DND-41 (cell line): Measurements from ENCODE around the gene PPOX.
A peak's percentile ranks its signal among the peaks of the same experiment; 100 is the strongest.

Source experiments
- ATAC-seq: fragments of 200-7000 bp; cut with Tn5 transposase; 3 replicates; pipeline ENCODE4 v1.9.1; 2021; ENCODE audit warnings: low read depth; ENCODE audit not compliant: insufficient read depth
- DNase-seq: peaks from one replicate; pipeline ENCODE4 v3.0.0-alpha.2; 2020
- H2AFZ ChIP-seq: 2 replicates; pipeline ENCODE4 v1.6.0; 2012; ENCODE audit warnings: low read depth, low read length
- H3K27ac ChIP-seq: 2 replicates; pipeline ENCODE4 v1.5.1; 2012; ENCODE audit warnings: low read length, inconsistent platforms
- H3K27me3 ChIP-seq: fragments of 200-600 bp; sonication (generic); 2 replicates; pipeline ENCODE4 v1.6.0; 2012; ENCODE audit warnings: low read length, mild to moderate bottlenecking, inconsistent platforms; ENCODE audit not compliant: insufficient read depth, poor library complexity
- H3K36me3 ChIP-seq: 2 replicates; pipeline ENCODE4 v1.5.1; 2012; ENCODE audit warnings: low read length, inconsistent platforms; ENCODE audit not compliant: insufficient read depth
- H3K4me1 ChIP-seq: 2 replicates; pipeline ENCODE4 v1.5.1; 2012; ENCODE audit warnings: mild to moderate bottlenecking, low read length; ENCODE audit not compliant: insufficient read depth
- H3K4me2 ChIP-seq: 2 replicates; pipeline ENCODE4 v1.6.0; 2012; ENCODE audit warnings: mild to moderate bottlenecking, moderate library complexity, low read length, inconsistent platforms; ENCODE audit not compliant: insufficient read depth
- H3K4me3 ChIP-seq, 2 experiments: fragments of 200-600 bp in 1 of 2; shearing (Covaris generic) in 1 of 2; 2 replicates each; pipeline ENCODE4 v1.5.1; 2012 to 2016; ENCODE audit warnings: inconsistent platforms in 2 of 2, low read length in 2 of 2, mild to moderate bottlenecking in 2 of 2, low read depth in 1 of 2, moderate library complexity in 1 of 2
- H3K79me2 ChIP-seq: 2 replicates; pipeline ENCODE4 v1.6.0; 2012; ENCODE audit warnings: low read length, inconsistent platforms; ENCODE audit not compliant: insufficient read depth
- H3K9ac ChIP-seq: 2 replicates; pipeline ENCODE4 v1.6.0; 2012; ENCODE audit warnings: low read depth, mild to moderate bottlenecking, inconsistent platforms, low read length, moderate library complexity
- H3K9me3 ChIP-seq: 2 replicates; pipeline ENCODE4 v1.5.1; 2012; ENCODE audit warnings: low read length, moderate library complexity, mild to moderate bottlenecking, inconsistent platforms; ENCODE audit not compliant: insufficient read depth, severe bottlenecking
- H4K20me1 ChIP-seq: 2 replicates; pipeline ENCODE4 v1.6.0; 2012; ENCODE audit warnings: low read length; ENCODE audit not compliant: insufficient read depth
- CTCF ChIP-seq: IDR thresholded peaks from 2 replicates; pipeline ENCODE4 v1.5.1; 2012; ENCODE audit warnings: borderline replicate concordance, low read length, moderate library complexity, mild to moderate bottlenecking; ENCODE audit not compliant: poor library complexity, severe bottlenecking; ENCODE audit errors: extremely low read depth
- EZH2 ChIP-seq: IDR thresholded peaks from 3 replicates; pipeline ENCODE4 v1.6.1; 2012; ENCODE audit warnings: borderline replicate concordance, low read depth, mild to moderate bottlenecking, moderate library complexity, low read length, inconsistent platforms; ENCODE audit not compliant: severe bottlenecking

PPOX gene

DNA sequence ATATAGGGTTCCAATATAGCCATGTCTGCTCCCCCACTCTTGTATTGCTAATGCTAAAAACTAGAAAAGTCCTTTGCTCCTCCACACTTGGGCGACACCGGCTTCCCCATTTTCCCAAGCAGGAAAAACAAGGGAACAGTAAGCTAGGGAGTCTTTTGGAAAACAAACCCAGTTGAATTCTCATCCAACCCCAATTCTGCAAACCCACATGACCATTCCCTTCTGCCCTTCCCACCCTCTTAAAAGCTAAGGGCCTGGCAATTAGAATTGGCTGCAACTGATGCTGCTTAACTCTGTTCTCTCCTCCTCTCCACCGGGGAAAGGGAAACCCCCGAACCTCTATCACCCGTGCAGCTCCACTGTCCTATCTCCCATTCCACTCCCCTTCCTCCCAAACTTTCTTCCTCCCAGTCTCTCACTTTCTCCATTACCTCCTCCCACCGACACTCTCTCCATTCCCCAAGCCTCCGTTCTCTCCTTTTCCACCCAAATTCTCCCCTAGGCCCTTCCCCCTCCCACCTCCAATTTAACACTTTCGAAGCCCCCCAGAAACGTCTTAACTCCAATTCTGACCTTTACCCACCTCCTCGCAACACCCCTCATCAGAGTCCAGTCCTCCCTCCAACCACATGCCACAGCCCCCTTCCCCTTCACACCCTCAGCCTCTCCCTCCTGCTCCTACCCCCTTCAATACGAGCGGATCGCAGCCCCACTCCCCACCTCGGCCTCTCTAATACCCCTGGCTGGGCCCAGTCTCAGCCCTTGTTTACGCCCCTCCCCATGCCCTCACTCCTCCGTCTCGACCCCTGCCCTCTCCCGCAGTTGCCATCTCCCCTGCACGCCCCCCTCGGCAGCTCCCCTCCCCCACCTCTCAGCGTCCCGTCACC is 34.5 kb upstream of the PPOX start:
- Histone ChIP-seq H4K20me1 (no peaks in the 10 kb centered on the region), H3K9me3 (no peaks in the 10 kb centered on the region), H3K4me2 (peak overlapping the region; percentile 69), H2AFZ (peak overlapping the region; percentile 97), H3K9ac (peak overlapping the region; percentile 82), H3K79me2 (peaks cover 84% of the 10 kb centered on the region), H3K4me3 (peak overlapping the region; percentile 64 to 77), H3K4me1 (peaks cover 50% of the 10 kb centered on the region), H3K27ac (peak overlapping the region; percentile 93), H3K36me3 (peaks cover 39% of the 10 kb centered on the region), H3K27me3 (no peaks in the 10 kb centered on the region)
- peak; percentile 34; the same call in 2 of the 3 replicates for ATAC-seq
- TF ChIP-seq CTCF (no peak), EZH2 (no peak)
- DNase-seq: no peak

DNA sequence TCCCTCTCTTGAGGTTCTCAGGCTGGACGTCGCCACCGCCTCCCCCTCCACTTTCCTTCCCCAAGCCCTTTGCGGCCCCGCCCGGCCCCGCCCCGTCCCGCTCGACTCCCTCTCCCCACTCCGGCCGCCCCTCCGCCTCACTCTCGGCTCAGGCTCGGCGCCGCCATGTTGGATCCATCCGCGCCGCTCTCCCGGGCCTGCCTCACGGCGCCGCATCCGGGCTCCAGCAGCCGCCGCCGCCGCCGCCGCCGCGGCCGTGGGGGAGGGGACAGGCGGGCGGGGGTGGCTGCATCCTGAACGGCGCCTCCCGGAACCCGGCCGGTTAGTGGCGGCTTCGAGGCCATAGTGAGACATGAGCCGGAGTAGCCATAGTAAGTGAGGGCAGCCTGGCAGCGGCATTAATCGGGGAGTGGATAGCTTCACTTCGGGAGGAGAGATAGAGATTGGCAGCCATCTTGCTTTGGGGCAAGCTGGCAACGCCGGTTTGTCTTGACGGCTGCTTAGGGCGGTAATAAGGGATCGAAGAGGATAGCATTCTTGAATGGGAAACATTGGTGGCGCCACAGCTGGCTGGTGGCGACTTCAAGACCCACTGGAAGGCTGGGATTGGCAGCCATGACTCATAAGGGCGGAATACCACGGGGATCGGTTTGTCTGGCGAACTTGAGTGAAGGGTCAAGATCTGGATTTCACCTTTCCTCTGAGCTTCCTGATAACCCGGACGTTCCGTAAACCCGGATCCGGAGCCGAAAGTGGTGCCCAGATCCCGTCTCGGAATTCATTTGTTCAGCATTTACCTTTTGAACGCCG is 33.6 kb upstream of the PPOX start, which contains the start of gene DEDD:
DEDD (minus strand) TSS at position 258 of the 810 bp plus-strand sequence. CDS start 8,205 bp downstream, outside the sequence.
- peaks cover 50% of the 10 kb centered on the region for H3K4me1 ChIP-seq

GRCh38 chr1:161133220-161133740 is 32.9 kb upstream of the PPOX start:
- Histone ChIP-seq H3K27me3 (no peaks in the 10 kb centered on the region), H3K36me3 (peaks cover 24% of the 10 kb centered on the region), H3K9me3 (no peaks in the 10 kb centered on the region), H3K27ac (peak overlapping the region; percentile 93), H3K4me2 (peak overlapping the region; percentile 69), H3K4me3 (peak overlapping the region; percentile 64 to 77), H3K9ac (peak overlapping the region; percentile 82), H4K20me1 (no peaks in the 10 kb centered on the region), H3K79me2 (peaks cover 69% of the 10 kb centered on the region), H2AFZ (peak overlapping the region; percentile 97), H3K4me1 (peaks cover 43% of the 10 kb centered on the region)
- DNase-seq: no peak
- ATAC-seq: peak; percentile 20
- TF ChIP-seq EZH2 (no peak), CTCF (no peak)

More for the DNA sequence above, 33.6 kb upstream of the PPOX start, which contains the start of gene DEDD:
- peak within 1 kb of the TSS; percentile 82 for H3K9ac ChIP-seq
- H3K4me2 ChIP-seq: peak within 1 kb of the TSS; percentile 69
- peak within 1 kb of the TSS; percentile 93 for H3K27ac ChIP-seq
- H3K36me3 ChIP-seq: peaks cover 31% of the 10 kb centered on the region
- H3K79me2 ChIP-seq: peaks cover 76% of the 10 kb centered on the region
- H3K9me3 ChIP-seq: no peaks in the 10 kb centered on the region
- DNase-seq (peak; percentile 96), ATAC-seq (peak; percentile 96)
- no peaks in the 10 kb centered on the region for H4K20me1 ChIP-seq
- peak within 1 kb of the TSS; percentile 97 for H2AFZ ChIP-seq
- H3K4me3 ChIP-seq: peak within 1 kb of the TSS; percentile 64 to 77
- peak; percentile 21 for TF ChIP-seq CTCF
- TF ChIP-seq EZH2: no peak
- H3K27me3 ChIP-seq: no peaks in the 10 kb centered on the region
